ENCODE measurements around the gene DCAF10. TPM values are rescaled to one million over a fixed set of nuclear protein-coding genes. Genes with fewer than 3 reads are reported as not detected.

Gene DCAF10
- total and polyA plus RNA-seq, 2 of the 13 experiments (the other 11 are each of a cell fraction or from before 2014, with no cell fraction given): 9.2 to 20.3 TPM

GRCh38 chr9:37903647-37904444 is 103.2 kb downstream of the DCAF10 start, which contains the start of gene SLC25A51 (continued):
- TF ChIP-seq HES4 (CRISPR knock-in tag; IDR thresholded peaks at IDR 0.05; ENCODE audit: borderline replicate concordance) (peak; percentile 84; the same call in 1 of the 2 replicates), ZNF7 (CRISPR knock-in tag; IDR thresholded peaks at IDR 0.05) (peak; percentile 42; the same call in 1 of the 2 replicates), ZNF75D (CRISPR knock-in tag; IDR thresholded peaks at IDR 0.05; ENCODE audit: borderline replicate concordance) (no peak), TRAFD1 (CRISPR knock-in tag; IDR thresholded peaks at IDR 0.05; ENCODE audit: borderline replicate concordance) (no peak; the same call in 1 of the 2 replicates), SALL1 (CRISPR knock-in tag; IDR thresholded peaks at IDR 0.05) (peak; percentile 91), HMG20B (CRISPR knock-in tag; conservative IDR thresholded peaks at IDR 0.05) (peak; percentile 78; the same call in 1 of the 2 replicates), TFDP2 (CRISPR knock-in tag; IDR thresholded peaks at IDR 0.05) (peak; percentile 86), SMAD1 (CRISPR knock-in tag; IDR thresholded peaks at IDR 0.05; ENCODE audit: borderline replicate concordance, low read depth) (peak; percentile 54), TBP (CRISPR knock-in tag; IDR thresholded peaks at IDR 0.05) (no peak), ZNF816 (CRISPR knock-in tag; IDR thresholded peaks at IDR 0.05; ENCODE audit: borderline replicate concordance) (0 out of 2 replicates have a peak, but pooled peaks have one; percentile 94), KLF15 (CRISPR knock-in tag; IDR thresholded peaks at IDR 0.05; ENCODE audit: borderline replicate concordance) (no peak), ZNF121 (CRISPR knock-in tag; IDR thresholded peaks at IDR 0.05) (peak; percentile 46), DBP (CRISPR knock-in tag; IDR thresholded peaks at IDR 0.05; ENCODE audit: not compliant biosample characterization) (peak; percentile 74), ZNF446 (CRISPR knock-in tag; IDR thresholded peaks at IDR 0.05) (no peak), GPN1 (CRISPR knock-in tag; IDR thresholded peaks at IDR 0.05; ENCODE audit: borderline replicate concordance) (no peak), ZBTB7A (CRISPR knock-in tag; IDR thresholded peaks at IDR 0.05) (0 out of 2 replicates have a peak, but pooled peaks have one; percentile 73), ZNF768 (CRISPR knock-in tag; IDR thresholded peaks at IDR 0.05) (peak; percentile 79), ZNF350 (CRISPR knock-in tag; IDR thresholded peaks at IDR 0.05; ENCODE audit: borderline replicate concordance, low read depth) (peak; percentile 88), ZNF224 (CRISPR knock-in tag; IDR thresholded peaks at IDR 0.05) (no peak), CREBL2 (CRISPR knock-in tag; IDR thresholded peaks at IDR 0.05; ENCODE audit: borderline replicate concordance) (0 out of 2 replicates have a peak, but pooled peaks have one; percentile 27), ZNF276 (CRISPR knock-in tag; IDR thresholded peaks at IDR 0.05; ENCODE audit: low read depth) (no peak), KDM5B (CRISPR knock-in tag; IDR thresholded peaks at IDR 0.05; ENCODE audit: borderline replicate concordance) (peak; percentile 91; the same call in 1 of the 2 replicates), TBX3 (IDR thresholded peaks at IDR 0.05; ENCODE audit: borderline replicate concordance) (peak; percentile 41; the same call in 1 of the 2 replicates)

Measured in HepG2 (cell line).